RWPE2 (cell line): ENCODE results near the gene IMPG2.

Source experiments
- ATAC-seq: fragments of 200-7000 bp; cut with Tn5 transposase; 3 replicates; pipeline ENCODE4 v1.9.1; 2021; ENCODE audit warnings: low read depth
- DNase-seq: peaks from one replicate; pipeline ENCODE4 v3.0.0-alpha.2; 2020; ENCODE audit warnings: low spot score
- H3K27ac ChIP-seq: fragments of 450-650 bp; 2 replicates; pipeline ENCODE4 v1.5.1; 2017; ENCODE audit warnings: mild to moderate bottlenecking; ENCODE audit not compliant: poor library complexity, severe bottlenecking
- H3K27me3 ChIP-seq: fragments of 250-450 bp; sonication (Bioruptor Pico); 2 replicates; pipeline ENCODE4 v1.5.1; 2021; ENCODE audit warnings: mild to moderate bottlenecking, moderate library complexity; ENCODE audit not compliant: insufficient read depth, poor library complexity, severe bottlenecking
- H3K36me3 ChIP-seq: fragments of 250-450 bp; sonication (Bioruptor Pico); 2 replicates; pipeline ENCODE4 v1.5.1; 2020; ENCODE audit warnings: low read depth, mild to moderate bottlenecking, moderate library complexity
- H3K4me1 ChIP-seq: fragments of 250-450 bp; sonication (Bioruptor Pico); 2 replicates; pipeline ENCODE4 v1.5.1; 2021; ENCODE audit warnings: mild to moderate bottlenecking, moderate library complexity; ENCODE audit not compliant: insufficient read depth, poor library complexity, severe bottlenecking
- H3K4me3 ChIP-seq: fragments of 250-450 bp; sonication (Bioruptor Pico); 2 replicates; pipeline ENCODE4 v1.5.1; 2021; ENCODE audit warnings: mild to moderate bottlenecking, moderate library complexity; ENCODE audit not compliant: severe bottlenecking
- H3K9me3 ChIP-seq: fragments of 250-450 bp; sonication (Bioruptor Pico); 2 replicates; pipeline ENCODE4 v1.5.1; 2021; ENCODE audit warnings: mild to moderate bottlenecking, moderate library complexity; ENCODE audit not compliant: severe bottlenecking
- CTCF ChIP-seq: fragments of 450-650 bp; IDR thresholded peaks from one replicate; pipeline ENCODE4 v1.5.1; 2017; ENCODE audit warnings: mild to moderate bottlenecking, moderate library complexity; ENCODE audit not compliant: poor library complexity, severe bottlenecking

IMPG2 gene

DNA sequence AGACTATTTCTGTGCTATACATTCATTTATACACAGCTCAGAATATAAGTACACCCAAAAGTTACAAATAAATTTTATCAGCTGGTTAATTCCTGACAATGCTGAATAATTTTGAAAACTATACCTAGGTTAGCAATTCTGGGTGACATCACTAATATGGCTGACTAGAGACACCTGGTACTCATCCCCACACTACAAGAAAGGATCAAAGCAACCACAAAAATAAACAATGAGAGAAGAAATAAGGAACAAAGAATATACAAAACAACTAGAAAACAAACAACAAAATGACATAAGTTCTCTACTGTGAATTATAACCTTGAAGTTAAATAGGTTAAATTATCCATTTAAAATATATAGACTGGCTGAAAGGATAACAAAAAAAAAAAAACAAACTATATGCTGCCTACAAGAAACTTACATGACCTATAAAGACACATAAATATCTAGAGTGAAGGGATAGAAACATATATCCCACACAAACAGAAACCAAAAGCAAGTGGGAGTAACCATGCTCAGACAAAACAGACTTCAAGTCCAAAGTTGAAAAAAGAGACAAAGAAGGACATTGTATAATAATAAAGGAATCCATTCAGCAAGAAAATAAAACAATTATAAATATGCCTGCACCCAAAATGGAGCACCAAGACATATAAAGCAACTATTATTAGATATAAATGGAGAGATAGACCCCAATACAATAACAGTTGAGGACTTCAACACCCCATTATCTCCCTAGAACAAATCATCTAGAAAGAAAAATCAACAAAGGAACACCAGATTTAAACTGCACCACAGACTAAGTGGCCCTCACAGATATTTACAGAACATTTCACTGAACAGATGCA, 57.8 kb downstream of the IMPG2 start:
- H3K36me3 ChIP-seq = no peaks in the 10 kb centered on the region
- DNase-seq = no peak
- no peak for TF ChIP-seq CTCF
- no peak overlapping the region for H3K4me3 ChIP-seq
- no peak overlapping the region for H3K27ac ChIP-seq
- ATAC-seq = no peak
- no peaks in the 10 kb centered on the region for H3K27me3 ChIP-seq
- no peaks in the 10 kb centered on the region for H3K4me1 ChIP-seq
- H3K9me3 ChIP-seq = no peaks in the 10 kb centered on the region

GRCh38 chr3:101261506-101261905, 58.9 kb downstream of the IMPG2 start:
- no peaks in the 10 kb centered on the region for H3K27me3 ChIP-seq
- DNase-seq (no peak), ATAC-seq (no peak)
- H3K4me3 ChIP-seq = no peak overlapping the region
- H3K27ac ChIP-seq = no peak overlapping the region
- no peak for TF ChIP-seq CTCF
- no peaks in the 10 kb centered on the region for H3K4me1 ChIP-seq
- H3K36me3 ChIP-seq = no peaks in the 10 kb centered on the region
- H3K9me3 ChIP-seq = no peaks in the 10 kb centered on the region

GRCh38 chr3:101259485-101260341, 60.7 kb downstream of the IMPG2 start:
- Histone ChIP-seq H3K27me3 (no peaks in the 10 kb centered on the region), H3K4me1 (no peaks in the 10 kb centered on the region), H3K4me3 (no peak overlapping the region), H3K27ac (no peak overlapping the region), H3K36me3 (no peaks in the 10 kb centered on the region), H3K9me3 (no peaks in the 10 kb centered on the region)
- TF ChIP-seq CTCF = no peak
- ATAC-seq = no peak
- DNase-seq = no peak

DNA sequence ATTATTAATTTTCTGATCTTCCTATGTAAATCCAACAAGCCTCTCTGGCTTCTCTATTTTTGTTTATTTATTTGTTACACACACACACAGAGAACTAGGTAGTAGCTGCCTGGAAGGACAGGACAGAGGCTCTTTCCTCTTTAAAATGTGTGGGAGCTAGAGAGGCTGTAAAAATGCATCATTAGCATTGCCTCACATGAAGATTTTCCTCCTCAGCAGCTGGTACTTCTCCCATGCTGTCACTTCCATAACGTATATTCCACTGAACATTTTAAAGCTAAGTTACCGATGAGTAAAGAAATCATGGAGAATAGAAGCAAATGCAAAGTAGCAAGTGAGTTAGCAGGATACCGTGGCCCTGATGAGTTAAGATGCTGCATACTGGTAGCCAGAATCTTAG, 63.9 kb downstream of the IMPG2 start:
- no peaks in the 10 kb centered on the region for H3K4me1 ChIP-seq
- no peaks in the 10 kb centered on the region for H3K27me3 ChIP-seq
- DNase-seq (no peak), ATAC-seq (no peak)
- no peaks in the 10 kb centered on the region for H3K36me3 ChIP-seq
- H3K27ac ChIP-seq = no peak overlapping the region
- no peak overlapping the region for H3K4me3 ChIP-seq
- no peak for TF ChIP-seq CTCF
- no peaks in the 10 kb centered on the region for H3K9me3 ChIP-seq

DNA sequence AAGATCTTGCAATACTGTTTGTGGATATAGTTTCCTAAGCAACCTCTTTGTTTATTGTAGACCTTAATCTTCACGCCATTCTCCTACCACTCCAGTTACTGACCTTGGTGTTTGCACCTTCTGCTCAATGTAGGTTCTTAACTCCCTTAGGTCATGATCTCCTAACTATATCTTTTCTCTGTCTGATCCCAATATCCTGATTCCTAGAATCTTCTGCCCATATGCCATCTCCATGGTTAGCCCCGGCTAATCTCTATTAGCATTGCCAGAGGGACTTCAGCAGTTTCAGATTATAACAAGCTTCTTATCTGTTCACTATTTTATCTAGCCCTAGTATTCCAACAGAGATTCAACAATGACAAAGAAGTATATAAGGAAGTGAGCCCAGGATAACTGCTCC, 64.9 kb downstream of the IMPG2 start:
- TF ChIP-seq CTCF = no peak
- no peak overlapping the region for H3K27ac ChIP-seq
- H3K4me3 ChIP-seq = no peak overlapping the region
- no peaks in the 10 kb centered on the region for H3K4me1 ChIP-seq
- H3K36me3 ChIP-seq = no peaks in the 10 kb centered on the region
- H3K27me3 ChIP-seq = no peaks in the 10 kb centered on the region
- no peaks in the 10 kb centered on the region for H3K9me3 ChIP-seq
- DNase-seq (no peak), ATAC-seq (no peak)
